ENCODE data around the gene GDPGP1. TPM values are rescaled to one million over a fixed set of nuclear protein-coding genes. Genes with fewer than 3 reads are reported as not detected.

GDPGP1 gene
- total and polyA plus RNA-seq, 9 of the 15 experiments (the other 6 are each of a cell fraction or from before 2014, with no cell fraction given), result 0.78 to 6.1 (median 2.8) TPM

DNA sequence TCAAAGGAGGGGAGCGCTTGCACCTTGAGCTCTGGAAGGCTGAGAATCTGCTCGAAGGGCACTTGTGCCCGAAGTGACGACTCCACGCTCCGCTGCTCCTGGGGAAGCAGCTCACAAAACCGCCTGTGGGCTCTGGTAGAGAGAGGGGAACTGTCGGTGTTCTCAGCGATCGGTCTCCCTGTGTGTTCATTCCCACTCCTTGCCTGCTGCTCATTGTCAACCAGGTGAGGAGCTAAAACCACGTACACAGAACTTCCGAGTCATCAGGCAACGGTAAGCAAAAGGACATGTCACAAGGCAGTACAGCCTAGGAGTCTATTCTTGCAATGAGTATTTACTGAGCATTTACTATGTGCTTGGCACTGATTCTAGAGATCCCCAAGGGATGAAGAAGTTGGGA is 1.8 kb upstream of the GDPGP1 start (continued):
- TF ChIP-seq KAT7 (CRISPR knock-in tag; IDR thresholded peaks at IDR 0.05; ENCODE audit: borderline replicate concordance) (no peak), POU5F1 (IDR thresholded peaks at IDR 0.05; ENCODE audit: borderline replicate concordance, low read depth, low read length, partially characterized antibody) (no peak), CEBPG (CRISPR knock-in tag; IDR thresholded peaks at IDR 0.05) (no peak), CEBPG (tag; conservative IDR thresholded peaks at IDR 0.05 in 1 of 2, IDR thresholded peaks at IDR 0.05 in 1 of 2) (no peak), TRIM28 (IDR thresholded peaks at IDR 0.05) (no peak), SP2 (IDR thresholded peaks at IDR 0.05; ENCODE audit: extremely low read depth, low read depth, low read length, poor library complexity, severe bottlenecking) (no peak), ZSCAN32 (CRISPR knock-in tag; IDR thresholded peaks at IDR 0.05) (no peak), NFIC (IDR thresholded peaks at IDR 0.05) (peak; percentile 7; the same call in 1 of the 2 replicates), SRSF9 (IDR thresholded peaks at IDR 0.05; ENCODE audit: borderline replicate concordance, low read depth, low read length) (no peak), ARID2 (IDR thresholded peaks at IDR 0.05) (no peak), ZNF668 (CRISPR knock-in tag; IDR thresholded peaks at IDR 0.05) (no peak), ZNF395 (CRISPR knock-in tag; IDR thresholded peaks at IDR 0.05) (no peak), HNRNPUL1 (IDR thresholded peaks at IDR 0.05; ENCODE audit: low read length) (no peak), FOXA3 (CRISPR knock-in tag; conservative IDR thresholded peaks at IDR 0.05 in 1 of 2, IDR thresholded peaks at IDR 0.05 in 1 of 2) (no peak)
- TF ChIP-seq, protein P1, sequence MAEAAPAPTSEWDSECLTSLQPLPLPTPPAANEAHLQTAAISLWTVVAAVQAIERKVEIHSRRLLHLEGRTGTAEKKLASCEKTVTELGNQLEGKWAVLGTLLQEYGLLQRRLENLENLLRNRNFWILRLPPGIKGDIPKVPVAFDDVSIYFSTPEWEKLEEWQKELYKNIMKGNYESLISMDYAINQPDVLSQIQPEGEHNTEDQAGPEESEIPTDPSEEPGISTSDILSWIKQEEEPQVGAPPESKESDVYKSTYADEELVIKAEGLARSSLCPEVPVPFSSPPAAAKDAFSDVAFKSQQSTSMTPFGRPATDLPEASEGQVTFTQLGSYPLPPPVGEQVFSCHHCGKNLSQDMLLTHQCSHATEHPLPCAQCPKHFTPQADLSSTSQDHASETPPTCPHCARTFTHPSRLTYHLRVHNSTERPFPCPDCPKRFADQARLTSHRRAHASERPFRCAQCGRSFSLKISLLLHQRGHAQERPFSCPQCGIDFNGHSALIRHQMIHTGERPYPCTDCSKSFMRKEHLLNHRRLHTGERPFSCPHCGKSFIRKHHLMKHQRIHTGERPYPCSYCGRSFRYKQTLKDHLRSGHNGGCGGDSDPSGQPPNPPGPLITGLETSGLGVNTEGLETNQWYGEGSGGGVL (CRISPR knock-in tag; IDR thresholded peaks at IDR 0.05), result no peak
- TF ChIP-seq, protein P2, sequence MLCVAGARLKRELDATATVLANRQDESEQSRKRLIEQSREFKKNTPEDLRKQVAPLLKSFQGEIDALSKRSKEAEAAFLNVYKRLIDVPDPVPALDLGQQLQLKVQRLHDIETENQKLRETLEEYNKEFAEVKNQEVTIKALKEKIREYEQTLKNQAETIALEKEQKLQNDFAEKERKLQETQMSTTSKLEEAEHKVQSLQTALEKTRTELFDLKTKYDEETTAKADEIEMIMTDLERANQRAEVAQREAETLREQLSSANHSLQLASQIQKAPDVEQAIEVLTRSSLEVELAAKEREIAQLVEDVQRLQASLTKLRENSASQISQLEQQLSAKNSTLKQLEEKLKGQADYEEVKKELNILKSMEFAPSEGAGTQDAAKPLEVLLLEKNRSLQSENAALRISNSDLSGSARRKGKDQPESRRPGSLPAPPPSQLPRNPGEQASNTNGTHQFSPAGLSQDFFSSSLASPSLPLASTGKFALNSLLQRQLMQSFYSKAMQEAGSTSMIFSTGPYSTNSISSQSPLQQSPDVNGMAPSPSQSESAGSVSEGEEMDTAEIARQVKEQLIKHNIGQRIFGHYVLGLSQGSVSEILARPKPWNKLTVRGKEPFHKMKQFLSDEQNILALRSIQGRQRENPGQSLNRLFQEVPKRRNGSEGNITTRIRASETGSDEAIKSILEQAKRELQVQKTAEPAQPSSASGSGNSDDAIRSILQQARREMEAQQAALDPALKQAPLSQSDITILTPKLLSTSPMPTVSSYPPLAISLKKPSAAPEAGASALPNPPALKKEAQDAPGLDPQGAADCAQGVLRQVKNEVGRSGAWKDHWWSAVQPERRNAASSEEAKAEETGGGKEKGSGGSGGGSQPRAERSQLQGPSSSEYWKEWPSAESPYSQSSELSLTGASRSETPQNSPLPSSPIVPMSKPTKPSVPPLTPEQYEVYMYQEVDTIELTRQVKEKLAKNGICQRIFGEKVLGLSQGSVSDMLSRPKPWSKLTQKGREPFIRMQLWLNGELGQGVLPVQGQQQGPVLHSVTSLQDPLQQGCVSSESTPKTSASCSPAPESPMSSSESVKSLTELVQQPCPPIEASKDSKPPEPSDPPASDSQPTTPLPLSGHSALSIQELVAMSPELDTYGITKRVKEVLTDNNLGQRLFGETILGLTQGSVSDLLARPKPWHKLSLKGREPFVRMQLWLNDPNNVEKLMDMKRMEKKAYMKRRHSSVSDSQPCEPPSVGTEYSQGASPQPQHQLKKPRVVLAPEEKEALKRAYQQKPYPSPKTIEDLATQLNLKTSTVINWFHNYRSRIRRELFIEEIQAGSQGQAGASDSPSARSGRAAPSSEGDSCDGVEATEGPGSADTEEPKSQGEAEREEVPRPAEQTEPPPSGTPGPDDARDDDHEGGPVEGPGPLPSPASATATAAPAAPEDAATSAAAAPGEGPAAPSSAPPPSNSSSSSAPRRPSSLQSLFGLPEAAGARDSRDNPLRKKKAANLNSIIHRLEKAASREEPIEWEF (CRISPR knock-in tag; IDR thresholded peaks at IDR 0.05), result no peak
- TF ChIP-seq, protein P3, sequence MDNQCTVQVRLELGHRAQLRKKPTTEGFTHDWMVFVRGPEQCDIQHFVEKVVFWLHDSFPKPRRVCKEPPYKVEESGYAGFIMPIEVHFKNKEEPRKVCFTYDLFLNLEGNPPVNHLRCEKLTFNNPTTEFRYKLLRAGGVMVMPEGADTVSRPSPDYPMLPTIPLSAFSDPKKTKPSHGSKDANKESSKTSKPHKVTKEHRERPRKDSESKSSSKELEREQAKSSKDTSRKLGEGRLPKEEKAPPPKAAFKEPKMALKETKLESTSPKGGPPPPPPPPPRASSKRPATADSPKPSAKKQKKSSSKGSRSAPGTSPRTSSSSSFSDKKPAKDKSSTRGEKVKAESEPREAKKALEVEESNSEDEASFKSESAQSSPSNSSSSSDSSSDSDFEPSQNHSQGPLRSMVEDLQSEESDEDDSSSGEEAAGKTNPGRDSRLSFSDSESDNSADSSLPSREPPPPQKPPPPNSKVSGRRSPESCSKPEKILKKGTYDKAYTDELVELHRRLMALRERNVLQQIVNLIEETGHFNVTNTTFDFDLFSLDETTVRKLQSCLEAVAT (IDR thresholded peaks at IDR 0.05), result no peak

Measured in K562 (cell line).